IMR-90 (cell line): ENCODE measurements around the gene OSBPL2. TPM values are rescaled to one million over a fixed set of nuclear protein-coding genes. Genes with fewer than 3 reads are reported as not detected.

Source experiments
- ATAC-seq: fragments of 200-7000 bp; cut with Tn5 transposase; 2 replicates; pipeline ENCODE4 v1.9.1; 2020; ENCODE audit warnings: low read depth, mild to moderate bottlenecking, moderate library complexity
- BruUV-seq: library from RNA; stranded (reverse); fragments of 400-500 nt; replicated peaks from 2 replicates; lab custom pipeline; 2021; lab: Mats Ljungman, UMichigan
- CTCF ChIA-PET: fragments of 300-600 bp; formaldehyde crosslinking; extraction: SDS; loops from one replicate; lab custom pipeline; 2021; ENCODE audit warnings: antibody characterized with exemption; lab: Yijun Ruan, JAX
- POLR2A ChIA-PET: fragments of 300-600 bp; sonication (Branson Sonifier 250); formaldehyde crosslinking; loops from one replicate; lab custom pipeline; 2022; ENCODE audit warnings: antibody characterized with exemption; ENCODE audit not compliant: unreplicated experiment; lab: Charles Lee
- DNase-seq: peaks from one replicate; pipeline ENCODE4 v3.0.0; 2013
- H2AFZ ChIP-seq: replicated peaks from 2 replicates; pipeline ENCODE3; 2013; ENCODE audit warnings: low read length, mild to moderate bottlenecking; ENCODE audit not compliant: poor library complexity
- H2AK5ac ChIP-seq: 2 replicates; pipeline ENCODE4 v1.6.1; 2013; ENCODE audit warnings: low read depth, low read length, inconsistent platforms
- H2AK9ac ChIP-seq: replicated peaks from 2 replicates; pipeline ENCODE3; 2013; ENCODE audit warnings: mild to moderate bottlenecking, low read depth, low read length, moderate library complexity; ENCODE audit not compliant: poor library complexity
- H2BK120ac ChIP-seq: 2 replicates; pipeline ENCODE4 v1.6.1; 2013; ENCODE audit warnings: low read depth, low read length, inconsistent platforms
- H2BK15ac ChIP-seq: 3 replicates; pipeline ENCODE4 v1.6.1; 2013; ENCODE audit warnings: low read depth, low read length, inconsistent platforms
- H2BK20ac ChIP-seq: 2 replicates; pipeline ENCODE4 v1.6.1; 2013; ENCODE audit warnings: low read depth, mild to moderate bottlenecking, inconsistent platforms, low read length, moderate library complexity
- H2BK5ac ChIP-seq: 2 replicates; pipeline ENCODE4 v1.6.1; 2013; ENCODE audit warnings: mild to moderate bottlenecking, low read depth, low read length, inconsistent platforms; ENCODE audit not compliant: poor library complexity, severe bottlenecking
- H3K14ac ChIP-seq: replicated peaks from 2 replicates; pipeline ENCODE4 v1.6.1; 2013; ENCODE audit warnings: low read depth, low read length, inconsistent platforms
- H3K18ac ChIP-seq: 2 replicates; pipeline ENCODE4 v1.6.1; 2013; ENCODE audit warnings: low read depth, low read length, control low read depth
- H3K23ac ChIP-seq: 2 replicates; pipeline ENCODE4 v1.6.1; 2013; ENCODE audit warnings: low read depth, low read length, inconsistent platforms
- H3K27ac ChIP-seq: 2 replicates; pipeline ENCODE4 v1.5.1; 2013; ENCODE audit warnings: mild to moderate bottlenecking, control low read depth, low read length; ENCODE audit not compliant: insufficient read depth
- H3K27me3 ChIP-seq: 2 replicates; pipeline ENCODE4 v1.6.1; 2013; ENCODE audit warnings: low read length; ENCODE audit not compliant: control insufficient read depth, insufficient read depth
- H3K36me3 ChIP-seq: 2 replicates; pipeline ENCODE4 v1.6.1; 2013; ENCODE audit warnings: low read length, mixed read lengths; ENCODE audit not compliant: control insufficient read depth, insufficient read depth
- H3K4ac ChIP-seq: 2 replicates; pipeline ENCODE4 v1.6.1; 2013; ENCODE audit warnings: low read depth, low read length, inconsistent platforms
- H3K4me1 ChIP-seq: 2 replicates; pipeline ENCODE4 v1.6.1; 2013; ENCODE audit warnings: low read length, mixed read lengths; ENCODE audit not compliant: control insufficient read depth, insufficient read depth
- H3K4me2 ChIP-seq: 2 replicates; pipeline ENCODE4 v1.6.1; 2013; ENCODE audit warnings: low read depth, mild to moderate bottlenecking, control low read depth, low read length, moderate library complexity
- H3K4me3 ChIP-seq: 2 replicates; pipeline ENCODE4 v1.5.1; 2013; ENCODE audit warnings: low read depth, mild to moderate bottlenecking, control low read depth, low read length, moderate library complexity; ENCODE audit not compliant: insufficient read depth
- H3K56ac ChIP-seq: 2 replicates; pipeline ENCODE4 v1.6.1; 2013; ENCODE audit warnings: low read length, inconsistent platforms; ENCODE audit not compliant: insufficient read depth; ENCODE audit errors: extremely low read depth
- H3K79me1 ChIP-seq, 2 experiments: 2 replicates each; pipeline ENCODE4 v1.6.1; 2013; ENCODE audit warnings: low read length in 2 of 2, inconsistent platforms in 1 of 2, low read depth in 1 of 2
- H3K9ac ChIP-seq: 2 replicates; pipeline ENCODE4 v1.6.1; 2013; ENCODE audit warnings: low read depth, low read length, control low read depth
- H3K9me1 ChIP-seq: 2 replicates; pipeline ENCODE4 v1.6.1; 2013; ENCODE audit warnings: low read length, inconsistent platforms; ENCODE audit not compliant: insufficient read depth
- H3K9me3 ChIP-seq: 2 replicates; pipeline ENCODE4 v1.6.1; 2013; ENCODE audit warnings: low read length; ENCODE audit not compliant: control insufficient read depth, insufficient read depth
- H4K20me1 ChIP-seq: 2 replicates; pipeline ENCODE4 v1.6.1; 2013; ENCODE audit warnings: low read length, inconsistent platforms; ENCODE audit not compliant: insufficient read depth
- H4K5ac ChIP-seq: 2 replicates; pipeline ENCODE4 v1.6.1; 2013; ENCODE audit warnings: mild to moderate bottlenecking, low read depth, low read length, control low read depth
- H4K8ac ChIP-seq, 2 experiments: 2 replicates each; pipeline ENCODE4 v1.6.1; 2013; ENCODE audit warnings: low read depth in 2 of 2, low read length in 2 of 2, control low read depth in 1 of 2, inconsistent platforms in 1 of 2
- H4K91ac ChIP-seq: 2 replicates; pipeline ENCODE4 v1.6.1; 2013; ENCODE audit warnings: low read depth, low read length, inconsistent platforms; ENCODE audit not compliant: insufficient read depth
- BHLHE40 ChIP-seq: fragments of 150-350 bp; IDR thresholded peaks from 2 replicates; pipeline ENCODE4 v1.6.1; 2016; ENCODE audit warnings: mild to moderate bottlenecking, low read depth, low read length
- CEBPB ChIP-seq: IDR thresholded peaks from 2 replicates; pipeline ENCODE4 v1.6.1; 2012; ENCODE audit warnings: low read depth, low read length, improper control_type of control experiment
- ELK1 ChIP-seq: fragments of 150-350 bp; IDR thresholded peaks from 2 replicates; pipeline ENCODE4 v1.6.1; 2016; ENCODE audit warnings: low read depth, mild to moderate bottlenecking, low read length, moderate library complexity, borderline replicate concordance
- NFE2L2 ChIP-seq: fragments of 150-350 bp; IDR thresholded peaks from 2 replicates; pipeline ENCODE4 v1.6.1; 2016; ENCODE audit warnings: low read depth, mild to moderate bottlenecking, low read length
- POLR2A ChIP-seq: IDR thresholded peaks from 2 replicates; pipeline ENCODE4 v1.6.1; 2012; ENCODE audit warnings: mild to moderate bottlenecking, low read depth, low read length
- RAD21 ChIP-seq: IDR thresholded peaks from 2 replicates; pipeline ENCODE4 v1.6.1; 2012; ENCODE audit warnings: low read length, improper control_type of control experiment
- SMC3 ChIP-seq: fragments of 150-350 bp; IDR thresholded peaks from 2 replicates; pipeline ENCODE4 v1.6.1; 2016; ENCODE audit warnings: low read depth, mild to moderate bottlenecking, antibody characterized with exemption, low read length, moderate library complexity
- WGBS, 2 experiments: methylation state at CpG; one replicate each; pipeline versions ENCODE4 v1.1.5 to v1.1.7; 2013; ENCODE audit warnings: missing lambda C conversion rate in 2 of 2; ENCODE audit not compliant: insufficient read length in 1 of 2; ENCODE audit errors: extremely low coverage in 2 of 2; 5-methylcytosine and 5-hydroxymethylcytosine counted together
- dilution Hi-C: fragments of 300-500 bp; cut with HindIII; formaldehyde crosslinking; loops from one replicate; pipeline ENCODE4 v1.14.3; 2018; ENCODE audit warnings: low sequenced_read_pairs; ENCODE audit not compliant: unreplicated experiment
- in situ Hi-C: fragments of 300-500 bp; cut with MboI; formaldehyde crosslinking; loops from 3 replicates; pipeline ENCODE4 v1.14.3; 2019; ENCODE audit warnings: low sequenced_read_pairs, inconsistent platforms, mixed read lengths
- intact Hi-C: fragments of 100-400 bp; cut with micrococcal nuclease; formaldehyde crosslinking; loops from 2 replicates; pipeline ENCODE4 v1.10.0; 2022
- polyA plus RNA-seq, 3 experiments: library from polyadenylated mRNA; depleted of rRNA; stranded (reverse); fragments of >200 nt; gene quantifications; 2 replicates each; pipeline ENCODE4 v1.2.3, GENCODE V29; 2012; ENCODE audit warnings: low replicate concordance in 1 of 3
- total RNA-seq: library from RNA; depleted of rRNA; stranded (reverse); fragments of >200 nt; gene quantifications from 2 replicates; pipeline ENCODE4 v1.2.3, GENCODE V29; 2012

The OSBPL2 gene
- total and polyA plus RNA-seq, 2 of the 4 experiments (the other 2 are of a cell fraction) = 19.3 to 27.6 TPM

- H3K18ac ChIP-seq = no peak overlapping the region
- no peak overlapping the region for H3K23ac ChIP-seq
- no TSS peak for BruUV-seq
- peaks cover 2% of the 10 kb centered on the region; the same call in 1 of the 2 replicates for H4K20me1 ChIP-seq
- H4K5ac ChIP-seq = no peak overlapping the region
- no peak overlapping the region for H2BK120ac ChIP-seq
- intact Hi-C loops (no loop called here), in situ Hi-C loops (no loop called here), dilution Hi-C loops (no loop called here)
- H3K9me1 ChIP-seq = no peaks in the 10 kb centered on the region
- H3K27ac ChIP-seq = no peak overlapping the region
- H2AFZ ChIP-seq = no peak overlapping the region
- no peak for ATAC-seq
- no peak overlapping the region for H3K56ac ChIP-seq
- H2BK20ac ChIP-seq = no peak overlapping the region
- H4K91ac ChIP-seq = no peak overlapping the region
- H3K79me1 ChIP-seq = no peaks in the 10 kb centered on the region
- POLR2A ChIA-PET = no interaction called here
- TF ChIP-seq SMC3 = no peak
- no peak for TF ChIP-seq POLR2A
- no peak for TF ChIP-seq RAD21
- TF ChIP-seq CEBPB = no peak
- TF ChIP-seq NFE2L2 = no peak
- TF ChIP-seq ELK1 = no peak
- TF ChIP-seq BHLHE40 = no peak
- no peak overlapping the region for H2AK9ac ChIP-seq
- H3K9ac ChIP-seq = no peak overlapping the region
- H3K9me3 ChIP-seq = no peaks in the 10 kb centered on the region; the same call in 1 of the 2 replicates
- no peaks in the 10 kb centered on the region for H3K4me1 ChIP-seq
- H3K14ac ChIP-seq = no peak overlapping the region
- CTCF ChIA-PET = no interaction called here
- H3K4ac ChIP-seq = no peak overlapping the region
- no peak overlapping the region for H3K4me3 ChIP-seq
- H3K36me3 ChIP-seq = no peaks in the 10 kb centered on the region
- no peak overlapping the region for H2BK5ac ChIP-seq
- peaks cover 78% of the 10 kb centered on the region for H3K27me3 ChIP-seq
- H3K4me2 ChIP-seq = no peak overlapping the region
- no peak overlapping the region for H2BK15ac ChIP-seq
- no peak overlapping the region for H2AK5ac ChIP-seq
- H4K8ac ChIP-seq = no peak overlapping the region
- DNase-seq = no peak
- WGBS, 2 experiments = 54% methylated on average over 11 of the region's 17 CpGs; no CpG with 5 or more reads in 1 of the 2 experiments
Measured at GRCh38 chr20:62225820-62226635, 12.3 kb upstream of the OSBPL2 start.
